K562 (cell line): Measurements from ENCODE around the gene SPHK2. TPM values are rescaled to one million over a fixed set of nuclear protein-coding genes. Genes with fewer than 3 reads are reported as not detected.
A peak's percentile ranks its signal among the peaks of the same experiment; 100 is the strongest.

Experiments used
- ATAC-seq: fragments of 200-7000 bp; cut with Tn5 transposase; 3 replicates; pipeline ENCODE4 v1.9.1; 2020; ENCODE audit warnings: moderate library complexity
- BruUV-seq: library from RNA; stranded (reverse); fragments of 400-500 nt; replicated peaks from 2 replicates; lab custom pipeline; 2021; lab: Mats Ljungman, UMichigan
- CTCF ChIA-PET: fragments of 300-600 bp; formaldehyde crosslinking; extraction: SDS; loops from one replicate; lab custom pipeline; 2021; ENCODE audit warnings: low intra/inter-chr PET ratio; lab: Yijun Ruan, JAX
- POLR2A ChIA-PET: fragments of 300-600, 350-650 bp; sonication (Branson Sonifier 250); formaldehyde crosslinking; extraction: SDS; loops from one replicate; lab custom pipeline; 2021; ENCODE audit warnings: antibody characterized with exemption, inconsistent platforms; lab: Yijun Ruan, JAX
- DNase-seq, 4 experiments: peaks; one replicate each; pipeline versions ENCODE4 v3.0.0 to v3.0.0-alpha.2; 2011 to 2018; ENCODE audit warnings: low spot score in 3 of 4, mixed read lengths in 3 of 4; ENCODE audit errors: extremely low read depth in 1 of 4
- FAIRE-seq: peaks from 2 replicates; lab custom pipeline; 2011; peaks lifted over from hg19 to GRCh38; lab: Jason Lieb, UNC
- H2AFZ ChIP-seq: 2 replicates; pipeline ENCODE4 v1.6.0; 2011; ENCODE audit warnings: low read depth, low read length, control low read depth, inconsistent platforms
- H3K27ac ChIP-seq: fragments of 200-600 bp; 3 replicates; pipeline ENCODE4 v1.8.0; 2011; ENCODE audit warnings: low read depth, mild to moderate bottlenecking, control low read depth, inconsistent platforms, low read length, moderate library complexity, mixed read lengths; ENCODE audit errors: extremely low read depth
- H3K27me3 ChIP-seq, 2 experiments: fragments of 300-600 bp in 1 of 2; 2 replicates in 1 of 2; 3 replicates in 1 of 2; pipeline versions ENCODE4 v1.6.0 to v1.8.0; 2011; ENCODE audit warnings: inconsistent platforms in 2 of 2, low read length in 2 of 2, mild to moderate bottlenecking in 1 of 2, mixed read lengths in 1 of 2, moderate library complexity in 1 of 2; ENCODE audit not compliant: control insufficient read depth in 2 of 2, insufficient read depth in 2 of 2
- H3K36me3 ChIP-seq: fragments of 300-600 bp; 3 replicates; pipeline ENCODE4 v1.8.0; 2011; ENCODE audit warnings: mild to moderate bottlenecking, low read length, inconsistent platforms; ENCODE audit not compliant: control insufficient read depth, insufficient read depth
- H3K4me1 ChIP-seq, 2 experiments: fragments of 200-600 bp in 1 of 2; replicated peaks in 1 of 2; 2 replicates in 1 of 2; 3 replicates in 1 of 2; pipeline versions ENCODE4 v1.5.1 to v1.8.0; 2011; ENCODE audit warnings: inconsistent platforms in 2 of 2, low read length in 2 of 2, mild to moderate bottlenecking in 1 of 2, mixed read lengths in 1 of 2, moderate library complexity in 1 of 2; ENCODE audit not compliant: control insufficient read depth in 2 of 2, insufficient read depth in 2 of 2
- H3K4me2 ChIP-seq: 2 replicates; pipeline ENCODE4 v1.6.1; 2011; ENCODE audit warnings: low read length, control low read depth, inconsistent platforms, mixed read lengths; ENCODE audit not compliant: insufficient read depth
- H3K4me3 ChIP-seq: fragments of 200-600 bp; sonication (generic), shearing (Covaris generic); 2 replicates; pipeline ENCODE4 v1.5.1; 2016; ENCODE audit warnings: control low read depth, inconsistent platforms
- H3K79me2 ChIP-seq: fragments of 200-600 bp; 3 replicates; pipeline ENCODE4 v1.8.0; 2011; ENCODE audit warnings: low read length, inconsistent platforms; ENCODE audit not compliant: control insufficient read depth, insufficient read depth
- H3K9ac ChIP-seq, 2 experiments: 2 replicates each; pipeline versions ENCODE4 v1.6.0 to v1.6.1; 2011; ENCODE audit warnings: low read depth in 2 of 2, low read length in 2 of 2, control low read depth in 1 of 2, inconsistent platforms in 1 of 2, mild to moderate bottlenecking in 1 of 2, mixed read lengths in 1 of 2; ENCODE audit not compliant: insufficient read depth in 1 of 2
- H3K9me1 ChIP-seq: one replicate; pipeline ENCODE4 v1.6.0; 2011; ENCODE audit warnings: inconsistent platforms, mild to moderate bottlenecking, low read length, moderate library complexity; ENCODE audit not compliant: control insufficient read depth, insufficient read depth
- H3K9me3 ChIP-seq: replicated peaks from 2 replicates; pipeline ENCODE4 v1.5.1; 2011; ENCODE audit warnings: low read depth, low read length, inconsistent platforms; ENCODE audit not compliant: control insufficient read depth, insufficient read depth
- H4K20me1 ChIP-seq: replicated peaks from 2 replicates; pipeline ENCODE4 v1.6.1; 2011; ENCODE audit warnings: low read length, inconsistent platforms, mixed read lengths; ENCODE audit not compliant: control insufficient read depth, insufficient read depth
- ATF3 ChIP-seq, 2 experiments: fragments of 450-650 bp in 1 of 2; sonication (generic) in 1 of 2; formaldehyde crosslinking in 1 of 2; IDR thresholded peaks in 1 of 2; conservative IDR thresholded peaks in 1 of 2; 2 replicates each; pipeline versions ENCODE4 v1.6.1 to v1.8.1; 2016 to 2023; ENCODE audit warnings: mild to moderate bottlenecking in 2 of 2, moderate library complexity in 2 of 2, inconsistent platforms in 1 of 2, missing genetic modification reagents in 1 of 2
- ETV1 ChIP-seq: fragments of 450-650 bp; conservative IDR thresholded peaks from 2 replicates; pipeline ENCODE4 v1.6.1; 2016; ENCODE audit warnings: missing genetic modification characterization, control low read depth, low read depth, missing compliant biosample characterization
- FOXJ2 ChIP-seq: fragments of 200-800 bp; sonication (Bioruptor generic); IDR thresholded peaks from 2 replicates; pipeline ENCODE4 v1.6.1; 2016; ENCODE audit warnings: missing genetic modification characterization, missing compliant biosample characterization
- GATA2 ChIP-seq: sonication (generic); formaldehyde crosslinking; IDR thresholded peaks from 2 replicates; pipeline ENCODE4 v1.4.0; 2020; ENCODE audit warnings: mild to moderate bottlenecking, missing genetic modification reagents
- GTF3C2 ChIP-seq: IDR thresholded peaks from 3 replicates; pipeline ENCODE4 v1.6.1; 2011; ENCODE audit warnings: borderline replicate concordance, mild to moderate bottlenecking, moderate library complexity; ENCODE audit not compliant: insufficient read length; ENCODE audit errors: extremely low read depth
- HMG20A ChIP-seq: fragments of 450-650 bp; formaldehyde crosslinking; conservative IDR thresholded peaks from 2 replicates; pipeline ENCODE4 v1.4.0; 2020; ENCODE audit warnings: mild to moderate bottlenecking, mixed read lengths
- MTF1 ChIP-seq: fragments of 250-450 bp; sonication (Bioruptor Pico); IDR thresholded peaks from 2 replicates; pipeline ENCODE4 v1.9.0; 2021; ENCODE audit warnings: moderate library complexity, mild to moderate bottlenecking, inconsistent platforms, borderline replicate concordance
- NFXL1 ChIP-seq: fragments of 450-650 bp; formaldehyde crosslinking; IDR thresholded peaks from 2 replicates; pipeline ENCODE4 v1.4.0; 2021; ENCODE audit warnings: mild to moderate bottlenecking
- VEZF1 ChIP-seq: fragments of 200-800 bp; sonication (Bioruptor generic); IDR thresholded peaks from 2 replicates; pipeline ENCODE4 v1.6.1; 2017; ENCODE audit warnings: missing genetic modification characterization, missing compliant biosample characterization
- WGBS: fragments of 100-300 bp; shearing (Covaris generic); methylation state at CpG from one replicate; pipeline ENCODE4 v1.1.6; 2016; ENCODE audit warnings: low coverage, mixed read lengths; ENCODE audit not compliant: insufficient coverage; ENCODE audit errors: missing lambda C conversion rate; 5-methylcytosine and 5-hydroxymethylcytosine counted together
- in situ Hi-C: fragments of 300-500 bp; cut with MboI; formaldehyde crosslinking; loops from 4 replicates; pipeline ENCODE4 v1.15.0; 2018; ENCODE audit warnings: inconsistent platforms, mixed read lengths
- intact Hi-C: fragments of 100-400 bp; cut with micrococcal nuclease; formaldehyde crosslinking; loops from 2 replicates; pipeline ENCODE4 v1.14.2; 2022
- polyA plus RNA-seq, 8 experiments: library from polyadenylated mRNA; depleted of rRNA in 4 of 8; stranded (reverse) in 5 of 8; unstranded in 3 of 8; fragments of >200 nt; fragmentation: Nextera tagmentation in 2 of 8; fragmentation: Illumina TruSeq in 1 of 8; extraction: Ambion mirVana in 2 of 8; extraction: Trizol in 1 of 8; gene quantifications; 2 replicates each; pipeline versions ENCODE4 v1.2.1 to v1.2.3, GENCODE V29; 2011 to 2014; ENCODE audit warnings: inconsistent platforms in 1 of 8, missing spikeins in 1 of 8
- total RNA-seq, 7 experiments: library from RNA; depleted of rRNA in 6 of 7; stranded (reverse); fragments of >200 nt in 6 of 7; fragmentation: Illumina TruSeq in 2 of 7; extraction: Trizol in 2 of 7; gene quantifications; 2 replicates each; pipeline versions ENCODE4 v1.2.1 to v1.2.3, GENCODE V29; 2011 to 2021; ENCODE audit warnings: low replicate concordance in 1 of 7
- TF ChIP-seq, protein P1 (sequence below): fragments of 250-450 bp; sonication (Bioruptor Pico); IDR thresholded peaks from 2 replicates; pipeline ENCODE4 v1.4.0; 2020; ENCODE audit warnings: mild to moderate bottlenecking, moderate library complexity, borderline replicate concordance

SPHK2 gene
- total and polyA plus RNA-seq, 9 of the 15 experiments (the other 6 are each of a cell fraction or from before 2014, with no cell fraction given) = 0.10 to 15.2 (median 2.9) TPM

- BruUV-seq = no TSS peak
- Histone ChIP-seq H3K4me3 (no peak overlapping the region), H3K9me3 (no peaks in the 10 kb centered on the region), H3K4me2 (peak overlapping the region; percentile 83), H3K4me1 (peaks cover 36 to 85% of the 10 kb centered on the region in 2 experiments), H3K27ac (peak overlapping the region; percentile 88), H3K79me2 (peaks cover 10% of the 10 kb centered on the region; the same call in 2 of the 3 replicates), H4K20me1 (no peaks in the 10 kb centered on the region), H2AFZ (peak overlapping the region; percentile 86; the same call in 1 of the 2 replicates), H3K9me1 (peaks cover 4% of the 10 kb centered on the region), H3K27me3 (no peaks in the 10 kb centered on the region), H3K9ac (peak overlapping the region; percentile 59 to 61), H3K36me3 (peaks cover 2% of the 10 kb centered on the region; the same call in 1 of the 3 replicates)
- intact Hi-C loops (no loop called here), in situ Hi-C loops (no loop called here)
- peak; percentile 49 to 92 (median 56) for DNase-seq
- WGBS = 23% methylated on average over 22 of the region's 22 CpGs
- POLR2A ChIA-PET = interaction anchor here (0.5 to 2.4 kb wide), 13 partner anchors 9 to 1654 kb away, joined by 3 to 18 read pairs (median 3); partner anchors contain the start of genes DHDH, RPL18, SPACA4 and SPHK2
- no peak for ATAC-seq
- FAIRE-seq = peak; percentile 88
- CTCF ChIA-PET = no interaction called here
- TF ChIP-seq, protein P1, sequence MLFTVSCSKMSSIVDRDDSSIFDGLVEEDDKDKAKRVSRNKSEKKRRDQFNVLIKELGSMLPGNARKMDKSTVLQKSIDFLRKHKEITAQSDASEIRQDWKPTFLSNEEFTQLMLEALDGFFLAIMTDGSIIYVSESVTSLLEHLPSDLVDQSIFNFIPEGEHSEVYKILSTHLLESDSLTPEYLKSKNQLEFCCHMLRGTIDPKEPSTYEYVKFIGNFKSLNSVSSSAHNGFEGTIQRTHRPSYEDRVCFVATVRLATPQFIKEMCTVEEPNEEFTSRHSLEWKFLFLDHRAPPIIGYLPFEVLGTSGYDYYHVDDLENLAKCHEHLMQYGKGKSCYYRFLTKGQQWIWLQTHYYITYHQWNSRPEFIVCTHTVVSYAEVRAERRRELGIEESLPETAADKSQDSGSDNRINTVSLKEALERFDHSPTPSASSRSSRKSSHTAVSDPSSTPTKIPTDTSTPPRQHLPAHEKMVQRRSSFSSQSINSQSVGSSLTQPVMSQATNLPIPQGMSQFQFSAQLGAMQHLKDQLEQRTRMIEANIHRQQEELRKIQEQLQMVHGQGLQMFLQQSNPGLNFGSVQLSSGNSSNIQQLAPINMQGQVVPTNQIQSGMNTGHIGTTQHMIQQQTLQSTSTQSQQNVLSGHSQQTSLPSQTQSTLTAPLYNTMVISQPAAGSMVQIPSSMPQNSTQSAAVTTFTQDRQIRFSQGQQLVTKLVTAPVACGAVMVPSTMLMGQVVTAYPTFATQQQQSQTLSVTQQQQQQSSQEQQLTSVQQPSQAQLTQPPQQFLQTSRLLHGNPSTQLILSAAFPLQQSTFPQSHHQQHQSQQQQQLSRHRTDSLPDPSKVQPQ (CRISPR knock-in tag) = no peak
- no peak for TF ChIP-seq MTF1 (CRISPR knock-in tag)
- TF ChIP-seq GTF3C2 = no peak
- no peak for TF ChIP-seq GATA2 (CRISPR knock-in tag)
- peak; percentile 22; the same call in 1 of the 2 replicates for TF ChIP-seq VEZF1
- TF ChIP-seq FOXJ2 (tag) = no peak
- TF ChIP-seq ATF3 (IDR thresholded peaks at IDR 0.05) = no peak
- TF ChIP-seq ATF3 (CRISPR knock-in tag; conservative IDR thresholded peaks at IDR 0.05) = no peak
- TF ChIP-seq ETV1 = no peak
- TF ChIP-seq HMG20A (CRISPR knock-in tag) = no peak
- TF ChIP-seq NFXL1 (CRISPR knock-in tag) = no peak
Measured at GRCh38 chr19:48633148-48634035, 14.1 kb downstream of the SPHK2 start.
